GM19023 (cell line): ENCODE results near the gene HDLBP.

Source experiments
- ATAC-seq: cut with Tn5 transposase; IDR thresholded peaks from one replicate; pipeline ENCODE4 v1.9.1; 2021; ENCODE audit warnings: mild to moderate bottlenecking, moderate library complexity; ENCODE audit not compliant: unreplicated experiment

The HDLBP gene

GRCh38 chr2:241179899-241180298, 135.6 kb downstream of the HDLBP start:
- ATAC-seq: no peak

DNA sequence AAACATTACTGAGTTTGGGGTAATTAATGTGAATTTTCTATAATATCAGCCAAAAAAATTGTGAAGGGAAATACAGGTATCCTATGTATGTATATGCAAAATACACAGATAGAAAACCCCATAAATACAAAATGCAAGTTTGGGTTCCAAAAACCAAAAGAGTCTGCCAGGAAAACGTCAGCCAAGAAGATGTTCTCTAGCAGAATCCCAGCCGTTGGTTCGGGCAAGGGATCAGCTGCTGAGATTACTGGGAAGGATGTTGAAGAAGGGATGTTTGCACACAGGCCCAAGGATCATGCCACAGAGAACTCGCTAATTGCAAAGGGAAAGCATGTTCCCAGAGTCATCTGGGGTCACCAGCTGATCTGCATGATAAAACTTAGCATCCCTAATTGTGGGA, 136.5 kb downstream of the HDLBP start:
- ATAC-seq: no peak

DNA sequence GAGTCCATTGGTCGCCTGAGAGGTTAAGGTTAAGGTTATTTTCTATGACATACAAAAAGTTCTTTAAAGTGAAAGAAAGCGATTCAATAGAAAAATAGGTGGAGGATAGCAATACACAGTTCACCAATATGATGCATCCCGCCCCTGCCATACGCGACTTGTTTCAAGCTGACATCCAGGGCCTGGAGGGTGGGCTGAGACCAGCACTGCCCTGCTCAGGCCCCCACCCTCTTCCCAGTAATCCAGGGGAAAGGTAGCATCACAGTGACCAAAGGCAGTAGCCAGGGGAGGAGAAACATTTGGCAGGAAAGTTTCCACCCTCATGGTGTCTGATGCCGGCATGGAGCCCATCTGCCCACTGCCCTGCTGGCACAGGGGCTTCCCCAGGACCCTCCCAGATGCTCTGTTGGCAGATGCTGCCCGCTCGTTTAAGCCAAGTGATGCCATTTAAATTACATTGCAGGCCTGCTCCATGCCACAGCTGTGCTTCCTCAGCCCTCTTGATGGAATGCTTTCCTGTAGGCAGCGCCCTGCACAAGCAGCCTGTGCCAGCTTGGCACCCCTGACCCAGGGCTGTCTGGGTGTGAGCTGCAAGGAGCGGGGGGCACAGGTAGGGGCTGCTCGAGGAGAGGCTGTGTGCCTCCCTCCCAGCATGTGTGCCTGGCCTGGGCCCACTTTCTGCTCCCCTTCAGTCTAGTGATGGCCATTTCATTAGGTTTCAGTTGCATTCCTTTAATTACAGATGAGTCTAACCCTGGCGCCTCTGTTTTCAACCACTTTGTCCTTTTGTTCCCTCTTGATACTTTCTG, 137.7 kb downstream of the HDLBP start:
- ATAC-seq: no peak
